ENCODE results near the gene TSPAN5. TPM values are rescaled to one million over a fixed set of nuclear protein-coding genes. Genes with fewer than 3 reads are reported as not detected.

The TSPAN5 gene
- polyA plus RNA-seq, 1 of the 3 experiments (the other 2 are of a cell fraction): 38.6 TPM

DNA sequence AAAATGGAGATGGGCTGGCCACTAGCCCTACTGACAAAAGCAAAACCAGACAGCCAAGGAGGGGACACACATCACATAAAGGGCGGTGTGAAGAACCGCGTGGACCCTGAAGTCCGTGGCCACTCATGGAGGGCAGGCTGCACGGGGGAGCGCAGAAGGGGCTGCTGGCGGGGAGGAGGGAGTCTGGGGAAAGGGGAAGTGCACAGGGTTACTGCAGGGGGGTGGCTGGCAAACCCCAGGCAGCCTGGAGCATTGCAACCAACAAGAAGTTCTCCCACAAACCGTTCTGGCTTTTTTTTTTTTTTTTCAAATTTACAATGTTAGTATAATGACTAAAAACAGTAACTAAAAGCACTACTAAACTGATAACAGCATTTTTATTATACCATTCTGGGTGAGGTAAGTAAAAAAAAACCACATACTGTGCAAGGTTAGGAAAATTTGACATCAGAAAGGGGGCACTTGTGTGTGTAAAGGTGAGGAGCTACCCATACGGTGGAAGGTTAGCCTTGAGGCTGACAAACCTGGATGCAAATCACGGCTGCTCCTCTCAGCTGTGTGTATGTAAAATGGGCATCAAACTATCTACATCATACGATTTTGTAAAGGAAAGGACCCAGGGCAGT is 87.1 kb downstream of the TSPAN5 start (continued):
- TF ChIP-seq RXRA (IDR thresholded peaks at IDR 0.05; ENCODE audit: borderline replicate concordance, low read depth): no peak

DNA sequence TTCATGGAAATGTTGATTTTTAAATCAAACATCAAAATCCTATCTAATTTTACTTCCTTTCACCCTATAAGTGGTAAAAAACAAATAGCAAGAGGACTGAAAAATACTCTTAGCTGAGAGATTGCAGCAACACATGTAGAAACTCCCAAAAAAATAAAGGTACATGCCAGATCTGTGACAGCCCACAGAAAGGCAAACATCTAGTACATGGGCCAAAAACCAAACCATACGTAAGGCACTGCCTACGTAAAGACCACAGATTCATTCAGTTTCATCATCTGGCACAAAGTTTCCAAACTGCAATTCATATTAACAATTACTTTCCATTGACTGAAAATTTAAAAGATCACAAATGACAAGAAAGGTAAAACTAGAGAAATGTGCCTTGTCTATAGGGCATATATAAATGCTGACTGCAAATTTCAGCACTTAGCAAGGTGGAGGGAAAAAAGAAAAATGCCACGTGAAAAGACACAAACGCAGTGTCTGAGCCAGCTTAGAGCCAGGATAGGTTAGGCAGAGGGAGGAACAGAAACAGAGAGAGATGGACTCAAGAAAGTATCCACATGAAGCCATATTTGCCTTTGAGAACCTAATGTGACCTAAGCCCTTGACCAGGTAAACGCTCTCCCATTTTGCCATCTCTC is 88.1 kb downstream of the TSPAN5 start:
- TF ChIP-seq JUND (IDR thresholded peaks at IDR 0.05): no peak
- TF ChIP-seq, protein P1, sequence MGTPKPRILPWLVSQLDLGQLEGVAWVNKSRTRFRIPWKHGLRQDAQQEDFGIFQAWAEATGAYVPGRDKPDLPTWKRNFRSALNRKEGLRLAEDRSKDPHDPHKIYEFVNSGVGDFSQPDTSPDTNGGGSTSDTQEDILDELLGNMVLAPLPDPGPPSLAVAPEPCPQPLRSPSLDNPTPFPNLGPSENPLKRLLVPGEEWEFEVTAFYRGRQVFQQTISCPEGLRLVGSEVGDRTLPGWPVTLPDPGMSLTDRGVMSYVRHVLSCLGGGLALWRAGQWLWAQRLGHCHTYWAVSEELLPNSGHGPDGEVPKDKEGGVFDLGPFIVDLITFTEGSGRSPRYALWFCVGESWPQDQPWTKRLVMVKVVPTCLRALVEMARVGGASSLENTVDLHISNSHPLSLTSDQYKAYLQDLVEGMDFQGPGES (IDR thresholded peaks at IDR 0.05; ENCODE audit: low read depth, low read length): no peak
- no peak for TF ChIP-seq FOSL2 (IDR thresholded peaks at IDR 0.05; ENCODE audit: borderline replicate concordance, low read depth)
- no peak for TF ChIP-seq TAF1 (IDR thresholded peaks at IDR 0.05; ENCODE audit: borderline replicate concordance, low read depth, low read length)
- TF ChIP-seq EP300 (IDR thresholded peaks at IDR 0.05; ENCODE audit: borderline replicate concordance in 1 of 2, low read depth in 1 of 2, low read length in 1 of 2): no peak
- TF ChIP-seq GABPA (IDR thresholded peaks at IDR 0.05; ENCODE audit: low read depth): no peak
- no peak overlapping the region for H3K4me2 ChIP-seq
- peaks cover 3% of the 10 kb centered on the region for H3F3A ChIP-seq (replicated peaks; ENCODE audit: insufficient read depth)
- POLR2A ChIA-PET: no interaction called here
- peaks cover 7 to 9% of the 10 kb centered on the region in 2 experiments for H3K36me3 ChIP-seq (replicated peaks in 1 of 2; ENCODE audit: control insufficient read depth in 1 of 2, insufficient read depth in 2 of 2, low read length in 1 of 2)
- peaks cover 11 to 12% of the 10 kb centered on the region in 2 experiments; a peak in 2 of 4 replicates for H3K4me1 ChIP-seq (ENCODE audit: control insufficient read depth in 1 of 2, insufficient read depth in 2 of 2, low read depth in 1 of 2, low read length in 1 of 2)
- no peaks in the 10 kb centered on the region for H3K9me3 ChIP-seq
- peak overlapping the region in 1 of 2 experiments; percentile 90; a peak in 1 of 4 replicates for H3K27ac ChIP-seq (ENCODE audit: low read depth in 2 of 2, low read length in 1 of 2)
- no peak overlapping the region for H3K4me3 ChIP-seq (ENCODE audit: low read depth in 2 of 2, low read length in 1 of 2)
- WGBS (ENCODE audit: low lambda C conversion rate): 97% methylated on average over 5 of the region's 5 CpGs
- no peak overlapping the region for H3K9ac ChIP-seq
- H3K79me2 ChIP-seq (ENCODE audit: insufficient read depth): peaks cover 80% of the 10 kb centered on the region
- no peak for DNase-seq
- H3K9me2 ChIP-seq: no peaks in the 10 kb centered on the region
- peaks cover 9% of the 10 kb centered on the region; the same call in 1 of the 2 replicates for H4K20me1 ChIP-seq (ENCODE audit: insufficient read depth)
- H2AFZ ChIP-seq (ENCODE audit: low read depth): no peak overlapping the region
- H3K27me3 ChIP-seq (ENCODE audit: insufficient read depth): no peaks in the 10 kb centered on the region
- CTCF ChIA-PET: no interaction called here

DNA sequence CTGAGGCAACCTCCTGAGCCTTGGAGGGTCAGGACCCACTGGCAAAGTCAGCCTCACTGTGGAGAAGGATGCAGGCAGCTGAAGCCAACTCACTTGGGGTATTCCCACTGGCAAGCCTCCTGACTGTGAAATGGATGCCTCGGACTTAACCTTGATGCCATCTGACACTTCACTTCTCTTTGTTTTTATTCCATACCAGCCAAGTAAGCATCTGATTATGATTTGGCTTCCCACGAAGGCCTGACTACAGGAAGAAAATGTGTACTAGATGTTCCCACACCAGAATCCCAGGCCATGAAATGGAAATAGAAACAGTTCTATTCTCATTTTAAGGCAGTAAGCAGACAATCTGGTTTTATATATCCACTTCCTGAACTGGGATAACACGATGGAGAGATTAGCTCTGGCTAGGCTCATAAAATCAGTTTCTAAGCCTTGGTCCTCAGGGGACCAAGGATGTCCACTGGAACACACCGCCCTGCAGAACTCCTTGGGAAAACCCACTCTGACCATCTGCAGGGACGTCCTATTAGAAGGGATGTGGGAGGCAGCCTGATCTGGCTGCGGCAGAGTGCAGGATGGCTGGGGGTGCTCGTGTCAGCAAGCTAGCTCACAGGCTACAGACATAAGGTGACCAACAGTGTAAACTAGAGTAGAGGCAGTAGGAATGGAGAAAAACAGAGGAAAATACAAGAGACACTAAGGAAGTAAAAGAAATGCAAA is 89.3 kb downstream of the TSPAN5 start:
- POLR2A ChIA-PET: no interaction called here
- Histone ChIP-seq H3K4me2 (peak overlapping the region; percentile 34; the same call in 1 of the 2 replicates), H3K4me3 (ENCODE audit: low read depth in 2 of 2, low read length in 1 of 2) (no peak overlapping the region), H4K20me1 (ENCODE audit: insufficient read depth) (peaks cover 9% of the 10 kb centered on the region; the same call in 1 of the 2 replicates), H3K9ac (no peak overlapping the region), H3K9me2 (no peaks in the 10 kb centered on the region), H3K27ac (ENCODE audit: low read depth in 2 of 2, low read length in 1 of 2) (peak overlapping the region in 1 of 2 experiments; percentile 90; a peak in 3 of 4 replicates), H3K9me3 (no peaks in the 10 kb centered on the region), H3K79me2 (ENCODE audit: insufficient read depth) (peaks cover 87% of the 10 kb centered on the region), H3K4me1 (ENCODE audit: control insufficient read depth in 1 of 2, insufficient read depth in 2 of 2, low read depth in 1 of 2, low read length in 1 of 2) (peaks cover 12 to 13% of the 10 kb centered on the region in 2 experiments; a peak in 2 of 4 replicates), H3F3A (replicated peaks; ENCODE audit: insufficient read depth) (peaks cover 3% of the 10 kb centered on the region), H3K36me3 (replicated peaks in 1 of 2; ENCODE audit: control insufficient read depth in 1 of 2, insufficient read depth in 2 of 2, low read length in 1 of 2) (peaks cover 1 to 3% of the 10 kb centered on the region in 2 experiments), H3K27me3 (ENCODE audit: insufficient read depth) (no peaks in the 10 kb centered on the region), H2AFZ (ENCODE audit: low read depth) (no peak overlapping the region)
- WGBS (ENCODE audit: low lambda C conversion rate): 59% methylated on average over 7 of the region's 7 CpGs
- no peak for DNase-seq
- CTCF ChIA-PET: no interaction called here
- TF ChIP-seq TEAD4 (IDR thresholded peaks at IDR 0.05; ENCODE audit: borderline replicate concordance, insufficient read depth) (no peak), ELF1 (IDR thresholded peaks at IDR 0.05) (no peak), CHD2 (IDR thresholded peaks at IDR 0.05; ENCODE audit: low read length, partially characterized antibody) (no peak), SMC3 (IDR thresholded peaks at IDR 0.05; ENCODE audit: low read depth, low read length) (no peak), POLR2AphosphoS5 (IDR thresholded peaks at IDR 0.05; ENCODE audit: low read depth, low read length) (no peak), EP300 (IDR thresholded peaks at IDR 0.05; ENCODE audit: borderline replicate concordance in 1 of 2, low read depth in 1 of 2, low read length in 1 of 2) (no peak)
- TF ChIP-seq, protein P2, sequence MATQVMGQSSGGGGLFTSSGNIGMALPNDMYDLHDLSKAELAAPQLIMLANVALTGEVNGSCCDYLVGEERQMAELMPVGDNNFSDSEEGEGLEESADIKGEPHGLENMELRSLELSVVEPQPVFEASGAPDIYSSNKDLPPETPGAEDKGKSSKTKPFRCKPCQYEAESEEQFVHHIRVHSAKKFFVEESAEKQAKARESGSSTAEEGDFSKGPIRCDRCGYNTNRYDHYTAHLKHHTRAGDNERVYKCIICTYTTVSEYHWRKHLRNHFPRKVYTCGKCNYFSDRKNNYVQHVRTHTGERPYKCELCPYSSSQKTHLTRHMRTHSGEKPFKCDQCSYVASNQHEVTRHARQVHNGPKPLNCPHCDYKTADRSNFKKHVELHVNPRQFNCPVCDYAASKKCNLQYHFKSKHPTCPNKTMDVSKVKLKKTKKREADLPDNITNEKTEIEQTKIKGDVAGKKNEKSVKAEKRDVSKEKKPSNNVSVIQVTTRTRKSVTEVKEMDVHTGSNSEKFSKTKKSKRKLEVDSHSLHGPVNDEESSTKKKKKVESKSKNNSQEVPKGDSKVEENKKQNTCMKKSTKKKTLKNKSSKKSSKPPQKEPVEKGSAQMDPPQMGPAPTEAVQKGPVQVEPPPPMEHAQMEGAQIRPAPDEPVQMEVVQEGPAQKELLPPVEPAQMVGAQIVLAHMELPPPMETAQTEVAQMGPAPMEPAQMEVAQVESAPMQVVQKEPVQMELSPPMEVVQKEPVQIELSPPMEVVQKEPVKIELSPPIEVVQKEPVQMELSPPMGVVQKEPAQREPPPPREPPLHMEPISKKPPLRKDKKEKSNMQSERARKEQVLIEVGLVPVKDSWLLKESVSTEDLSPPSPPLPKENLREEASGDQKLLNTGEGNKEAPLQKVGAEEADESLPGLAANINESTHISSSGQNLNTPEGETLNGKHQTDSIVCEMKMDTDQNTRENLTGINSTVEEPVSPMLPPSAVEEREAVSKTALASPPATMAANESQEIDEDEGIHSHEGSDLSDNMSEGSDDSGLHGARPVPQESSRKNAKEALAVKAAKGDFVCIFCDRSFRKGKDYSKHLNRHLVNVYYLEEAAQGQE (IDR thresholded peaks at IDR 0.05; ENCODE audit: low read depth, low read length): no peak
- TF ChIP-seq, protein P3, sequence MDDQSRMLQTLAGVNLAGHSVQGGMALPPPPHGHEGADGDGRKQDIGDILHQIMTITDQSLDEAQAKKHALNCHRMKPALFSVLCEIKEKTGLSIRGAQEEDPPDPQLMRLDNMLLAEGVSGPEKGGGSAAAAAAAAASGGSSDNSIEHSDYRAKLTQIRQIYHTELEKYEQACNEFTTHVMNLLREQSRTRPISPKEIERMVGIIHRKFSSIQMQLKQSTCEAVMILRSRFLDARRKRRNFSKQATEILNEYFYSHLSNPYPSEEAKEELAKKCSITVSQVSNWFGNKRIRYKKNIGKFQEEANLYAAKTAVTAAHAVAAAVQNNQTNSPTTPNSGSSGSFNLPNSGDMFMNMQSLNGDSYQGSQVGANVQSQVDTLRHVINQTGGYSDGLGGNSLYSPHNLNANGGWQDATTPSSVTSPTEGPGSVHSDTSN (IDR thresholded peaks at IDR 0.05): no peak
- TF ChIP-seq, protein P4, sequence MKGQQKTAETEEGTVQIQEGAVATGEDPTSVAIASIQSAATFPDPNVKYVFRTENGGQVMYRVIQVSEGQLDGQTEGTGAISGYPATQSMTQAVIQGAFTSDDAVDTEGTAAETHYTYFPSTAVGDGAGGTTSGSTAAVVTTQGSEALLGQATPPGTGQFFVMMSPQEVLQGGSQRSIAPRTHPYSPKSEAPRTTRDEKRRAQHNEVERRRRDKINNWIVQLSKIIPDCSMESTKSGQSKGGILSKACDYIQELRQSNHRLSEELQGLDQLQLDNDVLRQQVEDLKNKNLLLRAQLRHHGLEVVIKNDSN (IDR thresholded peaks at IDR 0.05; ENCODE audit: borderline replicate concordance, low read depth): no peak

All from SK-N-SH (cell line).